MG63 (cell line): ENCODE measurements around the gene LAMA2. TPM values are rescaled to one million over a fixed set of nuclear protein-coding genes. Genes with fewer than 3 reads are reported as not detected.

Source experiments
- DNase-seq: peaks from one replicate; pipeline ENCODE4 v3.0.0-alpha.2; 2020
- H3K27me3 ChIP-seq: fragments of 250-450 bp; sonication (Bioruptor Pico); 2 replicates; pipeline ENCODE4 v1.5.1; 2020; ENCODE audit warnings: mild to moderate bottlenecking, moderate library complexity
- H3K36me3 ChIP-seq: fragments of 250-450 bp; sonication (Bioruptor Pico); 2 replicates; pipeline ENCODE4 v1.5.1; 2020; ENCODE audit warnings: mild to moderate bottlenecking, moderate library complexity
- H3K4me3 ChIP-seq: fragments of 250-450 bp; sonication (Bioruptor Pico); 2 replicates; pipeline ENCODE4 v1.5.1; 2020; ENCODE audit warnings: mild to moderate bottlenecking, moderate library complexity
- H3K9me3 ChIP-seq: fragments of 250-450 bp; sonication (Bioruptor Pico); 2 replicates; pipeline ENCODE4 v1.5.1; 2020; ENCODE audit warnings: mild to moderate bottlenecking, moderate library complexity
- total RNA-seq: library from RNA; depleted of rRNA; stranded (reverse); fragments of >200 nt; shearing (Covaris generic); gene quantifications from 2 replicates; pipeline ENCODE4 v1.2.3, GENCODE V29; 2014; ENCODE audit warnings: low replicate concordance

The LAMA2 gene
- total RNA-seq, 1 experiment from 2014 or later = 8.5 TPM

GRCh38 chr6:129089357-129089756 is 206.4 kb downstream of the LAMA2 start:
- DNase-seq = no peak

DNA sequence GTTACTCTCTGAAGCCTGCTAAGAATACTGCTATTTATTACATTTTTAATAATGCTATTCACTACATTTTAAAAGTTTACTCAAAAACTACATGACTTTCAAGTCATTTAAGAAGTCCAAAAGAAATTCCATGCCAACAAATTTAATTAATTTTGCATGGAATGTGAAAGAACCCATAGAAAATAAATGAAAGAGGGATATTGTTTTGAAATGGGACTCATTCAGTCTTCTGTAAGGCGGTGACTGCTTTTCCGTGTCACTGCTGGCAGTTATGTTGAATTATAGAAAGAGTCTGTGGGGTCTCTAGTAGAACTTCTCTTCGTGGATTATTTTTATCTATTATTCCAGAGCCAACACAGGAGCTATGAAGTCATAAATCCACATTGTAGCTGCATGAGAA is 211.2 kb downstream of the LAMA2 start:
- Histone ChIP-seq H3K27me3 (no peaks in the 10 kb centered on the region), H3K36me3 (no peaks in the 10 kb centered on the region), H3K4me3 (no peak overlapping the region), H3K9me3 (no peaks in the 10 kb centered on the region)
- DNase-seq = no peak

More at GRCh38 chr6:129089357-129089756, 206.4 kb downstream of the LAMA2 start:
- no peaks in the 10 kb centered on the region for H3K36me3 ChIP-seq
- H3K9me3 ChIP-seq = no peaks in the 10 kb centered on the region
- H3K4me3 ChIP-seq = no peak overlapping the region
- no peaks in the 10 kb centered on the region for H3K27me3 ChIP-seq

- no peak for DNase-seq
- H3K4me3 ChIP-seq = no peak overlapping the region
- no peaks in the 10 kb centered on the region for H3K27me3 ChIP-seq
- no peaks in the 10 kb centered on the region for H3K9me3 ChIP-seq
- no peaks in the 10 kb centered on the region for H3K36me3 ChIP-seq
Measured at GRCh38 chr6:129096651-129097290, 213.8 kb downstream of the LAMA2 start.

DNA sequence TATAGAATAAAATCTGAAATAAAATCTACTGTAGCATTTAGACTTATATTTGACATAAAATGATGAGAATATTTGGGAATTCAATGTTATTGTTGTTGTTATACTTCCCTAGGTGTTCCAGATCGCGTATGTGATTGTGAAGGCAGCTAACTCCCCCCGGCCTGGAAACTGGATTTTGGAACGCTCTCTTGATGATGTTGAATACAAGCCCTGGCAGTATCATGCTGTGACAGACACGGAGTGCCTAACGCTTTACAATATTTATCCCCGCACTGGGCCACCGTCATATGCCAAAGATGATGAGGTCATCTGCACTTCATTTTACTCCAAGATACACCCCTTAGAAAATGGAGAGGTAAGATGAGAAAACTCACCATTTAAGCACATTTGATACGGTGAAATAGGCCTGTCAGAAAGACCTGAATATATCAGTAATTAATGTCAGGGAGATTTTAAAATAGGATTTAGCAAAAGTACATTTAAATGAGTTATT is 215.2 kb downstream of the LAMA2 start:
- Histone ChIP-seq H3K36me3 (no peaks in the 10 kb centered on the region), H3K4me3 (no peak overlapping the region), H3K27me3 (no peaks in the 10 kb centered on the region), H3K9me3 (no peaks in the 10 kb centered on the region)
- no peak for DNase-seq

GRCh38 chr6:129099696-129100095 is 216.8 kb downstream of the LAMA2 start:
- no peaks in the 10 kb centered on the region for H3K36me3 ChIP-seq
- no peak overlapping the region for H3K4me3 ChIP-seq
- DNase-seq = no peak
- no peaks in the 10 kb centered on the region for H3K27me3 ChIP-seq
- no peaks in the 10 kb centered on the region for H3K9me3 ChIP-seq

- H3K36me3 ChIP-seq = no peaks in the 10 kb centered on the region
- no peak for DNase-seq
Measured at GRCh38 chr6:129100164-129100563, 217.2 kb downstream of the LAMA2 start.

GRCh38 chr6:129102741-129103140 is 219.8 kb downstream of the LAMA2 start:
- Histone ChIP-seq H3K36me3 (no peaks in the 10 kb centered on the region), H3K27me3 (no peaks in the 10 kb centered on the region), H3K9me3 (no peaks in the 10 kb centered on the region), H3K4me3 (no peak overlapping the region)
- no peak for DNase-seq

More at GRCh38 chr6:129100164-129100563, 217.2 kb downstream of the LAMA2 start:
- H3K4me3 ChIP-seq = no peak overlapping the region
- H3K9me3 ChIP-seq = no peaks in the 10 kb centered on the region
- no peaks in the 10 kb centered on the region for H3K27me3 ChIP-seq

GRCh38 chr6:129104131-129104530 is 221.2 kb downstream of the LAMA2 start:
- no peaks in the 10 kb centered on the region for H3K27me3 ChIP-seq
- no peaks in the 10 kb centered on the region for H3K9me3 ChIP-seq
- no peak for DNase-seq
- H3K4me3 ChIP-seq = no peak overlapping the region
- H3K36me3 ChIP-seq = no peaks in the 10 kb centered on the region

- Histone ChIP-seq H3K27me3 (no peaks in the 10 kb centered on the region), H3K4me3 (no peak overlapping the region), H3K9me3 (no peaks in the 10 kb centered on the region), H3K36me3 (no peaks in the 10 kb centered on the region)
- DNase-seq = no peak
Measured at GRCh38 chr6:129104560-129104959, 221.6 kb downstream of the LAMA2 start.

DNA sequence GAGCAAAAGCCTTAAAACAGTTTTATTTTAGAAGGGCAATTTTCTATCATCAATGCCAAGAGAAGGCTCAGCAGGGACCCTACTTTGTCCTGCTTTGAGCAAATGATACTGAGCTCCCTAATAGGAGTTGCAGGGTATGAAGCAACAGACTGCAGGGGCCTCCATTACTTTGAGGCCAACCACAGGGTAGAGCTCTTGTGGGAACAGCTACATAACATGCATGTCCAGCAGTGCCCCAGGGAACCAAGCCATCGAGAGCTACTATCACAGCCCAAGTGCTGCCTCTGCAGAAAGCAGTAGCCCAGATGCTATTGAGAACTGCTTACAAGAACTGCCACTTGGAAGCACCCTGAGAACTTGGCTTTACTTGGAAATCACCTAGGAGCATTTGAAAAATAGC is 222.1 kb downstream of the LAMA2 start:
- no peaks in the 10 kb centered on the region for H3K9me3 ChIP-seq
- no peaks in the 10 kb centered on the region for H3K36me3 ChIP-seq
- no peak overlapping the region for H3K4me3 ChIP-seq
- no peaks in the 10 kb centered on the region for H3K27me3 ChIP-seq
- DNase-seq = no peak

DNA sequence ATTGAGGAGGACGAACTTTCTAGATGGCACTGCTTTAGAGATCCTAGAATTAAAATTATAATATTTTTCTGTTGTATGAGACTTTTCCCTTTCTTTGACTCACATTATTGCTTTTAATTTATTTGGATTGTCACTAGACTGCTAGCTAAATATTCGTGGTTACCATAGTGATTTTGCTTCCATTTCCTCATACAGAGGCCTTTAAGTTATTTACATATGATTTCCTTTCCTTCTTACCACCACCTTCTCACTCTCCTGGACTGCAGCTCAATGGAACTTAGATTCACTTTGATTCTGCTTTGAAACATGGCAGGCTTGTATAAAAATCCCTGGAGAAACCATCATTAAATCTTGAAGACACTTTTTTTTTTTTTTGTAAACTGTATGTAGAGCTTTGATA is 222.9 kb downstream of the LAMA2 start:
- no peak for DNase-seq
- Histone ChIP-seq H3K9me3 (no peaks in the 10 kb centered on the region), H3K4me3 (no peak overlapping the region), H3K27me3 (no peaks in the 10 kb centered on the region), H3K36me3 (no peaks in the 10 kb centered on the region)

DNA sequence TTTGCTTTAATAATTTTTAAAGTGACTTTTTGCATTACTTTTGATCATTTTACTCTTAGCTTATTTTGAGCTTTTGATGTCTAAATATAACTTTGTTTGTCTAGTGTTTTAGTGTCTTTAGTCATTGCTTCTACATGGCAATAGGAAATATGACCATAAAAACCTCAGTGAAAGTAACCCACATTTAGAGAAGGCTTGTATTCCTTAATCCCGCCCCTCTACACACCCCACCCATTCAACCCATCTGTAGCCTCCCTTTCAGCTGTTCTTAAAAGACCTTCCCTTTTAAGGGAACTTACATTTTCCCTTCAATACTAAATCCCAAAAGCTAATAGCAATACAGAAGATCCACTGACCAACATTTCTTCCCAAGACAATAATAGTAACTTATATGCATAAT is 225.4 kb downstream of the LAMA2 start:
- Histone ChIP-seq H3K36me3 (no peaks in the 10 kb centered on the region), H3K4me3 (no peak overlapping the region), H3K27me3 (no peaks in the 10 kb centered on the region), H3K9me3 (no peaks in the 10 kb centered on the region)
- DNase-seq = no peak

GRCh38 chr6:129110690-129111343 is 227.9 kb downstream of the LAMA2 start:
- no peaks in the 10 kb centered on the region for H3K9me3 ChIP-seq
- no peaks in the 10 kb centered on the region for H3K36me3 ChIP-seq
- no peak for DNase-seq
- no peak overlapping the region for H3K4me3 ChIP-seq
- no peaks in the 10 kb centered on the region for H3K27me3 ChIP-seq

DNA sequence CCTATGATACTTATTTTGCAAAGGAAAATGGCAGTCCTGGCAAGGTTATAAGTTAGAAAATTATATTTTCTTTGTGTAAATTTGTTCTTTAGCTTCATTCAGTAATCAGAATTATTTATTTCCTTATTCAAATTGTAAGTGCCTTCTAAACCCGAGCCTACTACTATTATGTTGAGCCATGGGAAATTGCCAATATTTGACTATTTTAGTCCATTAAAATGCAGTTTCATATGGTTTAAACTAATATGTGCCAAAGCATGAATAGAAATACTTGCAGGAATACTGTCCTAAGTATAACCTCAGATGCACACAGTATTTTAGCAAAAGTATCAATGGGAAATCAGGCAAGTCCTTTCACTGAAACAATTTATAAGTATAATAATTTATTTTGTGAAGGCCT is 228.4 kb downstream of the LAMA2 start:
- no peak overlapping the region for H3K4me3 ChIP-seq
- no peaks in the 10 kb centered on the region for H3K27me3 ChIP-seq
- H3K9me3 ChIP-seq = no peaks in the 10 kb centered on the region
- no peak for DNase-seq
- H3K36me3 ChIP-seq = no peaks in the 10 kb centered on the region

- no peak overlapping the region for H3K4me3 ChIP-seq
- DNase-seq = no peak
- H3K36me3 ChIP-seq = no peaks in the 10 kb centered on the region
- H3K27me3 ChIP-seq = no peaks in the 10 kb centered on the region
- no peaks in the 10 kb centered on the region for H3K9me3 ChIP-seq
Measured at GRCh38 chr6:129111853-129112252, 228.9 kb downstream of the LAMA2 start.

GRCh38 chr6:129112591-129112990 is 229.7 kb downstream of the LAMA2 start:
- no peaks in the 10 kb centered on the region for H3K9me3 ChIP-seq
- no peaks in the 10 kb centered on the region for H3K27me3 ChIP-seq
- DNase-seq = no peak
- H3K36me3 ChIP-seq = no peaks in the 10 kb centered on the region
- no peak overlapping the region for H3K4me3 ChIP-seq

- Histone ChIP-seq H3K36me3 (no peaks in the 10 kb centered on the region), H3K4me3 (no peak overlapping the region), H3K9me3 (no peaks in the 10 kb centered on the region), H3K27me3 (no peaks in the 10 kb centered on the region)
- no peak for DNase-seq
Measured at GRCh38 chr6:129113637-129114036, 230.7 kb downstream of the LAMA2 start.
